ENCODE data around the gene TEAD4. TPM values are rescaled to one million over a fixed set of nuclear protein-coding genes. Genes with fewer than 3 reads are reported as not detected.

Gene TEAD4
- total RNA-seq, 1 experiment from 2014 or later = 127 TPM

DNA sequence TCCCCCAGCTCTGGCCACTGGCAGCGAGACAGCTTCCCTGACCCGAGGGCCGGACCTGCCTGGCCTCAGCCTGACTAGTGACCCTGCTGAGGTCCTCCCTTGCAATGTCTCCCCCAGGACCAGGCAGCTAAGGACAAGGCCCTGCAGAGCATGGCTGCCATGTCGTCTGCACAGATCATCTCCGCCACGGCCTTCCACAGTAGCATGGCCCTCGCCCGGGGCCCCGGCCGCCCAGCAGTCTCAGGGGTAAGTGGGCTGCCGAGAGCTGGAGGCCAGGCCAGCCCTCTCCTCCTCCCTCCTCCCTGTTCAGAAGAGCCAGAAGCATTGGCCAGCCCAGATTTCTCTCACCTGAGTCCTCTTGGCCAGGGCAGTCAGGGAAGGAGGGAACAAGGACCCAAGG, 58.1 kb downstream of the TEAD4 start:
- Histone ChIP-seq H3K79me2 (ENCODE audit: insufficient read depth, low read length) (no peaks in the 10 kb centered on the region), H3K23ac (ENCODE audit: insufficient read length, low read depth, low read length) (no peak overlapping the region), H3K79me1 (ENCODE audit: insufficient read depth, low read depth, low read length, poor library complexity, severe bottlenecking) (no peaks in the 10 kb centered on the region), H4K91ac (ENCODE audit: insufficient read length, low read depth, low read length) (no peak overlapping the region), H2BK5ac (ENCODE audit: insufficient read length, low read length) (no peak overlapping the region), H2BK15ac (ENCODE audit: low read depth, low read length) (no peak overlapping the region), H3K14ac (ENCODE audit: insufficient read depth, low read length) (no peak overlapping the region), H3K4me1 (ENCODE audit: insufficient read depth, low read length) (no peaks in the 10 kb centered on the region), H2AFZ (ENCODE audit: low read length) (no peak overlapping the region), H2AK5ac (ENCODE audit: insufficient read length, low read length) (no peak overlapping the region), H3K23me2 (ENCODE audit: insufficient read length, low read depth, low read length, poor library complexity, severe bottlenecking) (no peaks in the 10 kb centered on the region), H4K8ac (replicated peaks; ENCODE audit: insufficient read length, low read depth, low read length) (no peak overlapping the region), H2BK12ac (ENCODE audit: insufficient read length, low read depth, low read length) (no peak overlapping the region), H3K4ac (ENCODE audit: low read depth, low read length) (no peak overlapping the region), H4K5ac (ENCODE audit: insufficient read length, low read depth, low read length) (no peak overlapping the region), H2BK20ac (ENCODE audit: low read depth, low read length, poor library complexity, severe bottlenecking) (no peak overlapping the region), H3K27ac (ENCODE audit: insufficient read length, low read depth, low read length) (no peak overlapping the region), H4K20me1 (ENCODE audit: control insufficient read depth, insufficient read depth, insufficient read length) (no peaks in the 10 kb centered on the region), H3K27me3 (ENCODE audit: insufficient read depth, low read length) (no peaks in the 10 kb centered on the region), H3K9ac (ENCODE audit: extremely low read depth, insufficient read length, low read length) (no peak overlapping the region), H3K18ac (ENCODE audit: insufficient read length, low read depth, low read length) (no peak overlapping the region), H3K56ac (ENCODE audit: insufficient read length, low read depth, low read length) (no peak overlapping the region), H2BK120ac (ENCODE audit: low read depth, low read length, poor library complexity, severe bottlenecking) (no peak overlapping the region), H3T11ph (ENCODE audit: low read length) (no peak overlapping the region), H3K9me3 (ENCODE audit: control insufficient read depth, low read depth, low read length) (no peaks in the 10 kb centered on the region), H3K4me2 (ENCODE audit: insufficient read depth, insufficient read length, low read length) (no peak overlapping the region)
- TF ChIP-seq, protein P1, sequence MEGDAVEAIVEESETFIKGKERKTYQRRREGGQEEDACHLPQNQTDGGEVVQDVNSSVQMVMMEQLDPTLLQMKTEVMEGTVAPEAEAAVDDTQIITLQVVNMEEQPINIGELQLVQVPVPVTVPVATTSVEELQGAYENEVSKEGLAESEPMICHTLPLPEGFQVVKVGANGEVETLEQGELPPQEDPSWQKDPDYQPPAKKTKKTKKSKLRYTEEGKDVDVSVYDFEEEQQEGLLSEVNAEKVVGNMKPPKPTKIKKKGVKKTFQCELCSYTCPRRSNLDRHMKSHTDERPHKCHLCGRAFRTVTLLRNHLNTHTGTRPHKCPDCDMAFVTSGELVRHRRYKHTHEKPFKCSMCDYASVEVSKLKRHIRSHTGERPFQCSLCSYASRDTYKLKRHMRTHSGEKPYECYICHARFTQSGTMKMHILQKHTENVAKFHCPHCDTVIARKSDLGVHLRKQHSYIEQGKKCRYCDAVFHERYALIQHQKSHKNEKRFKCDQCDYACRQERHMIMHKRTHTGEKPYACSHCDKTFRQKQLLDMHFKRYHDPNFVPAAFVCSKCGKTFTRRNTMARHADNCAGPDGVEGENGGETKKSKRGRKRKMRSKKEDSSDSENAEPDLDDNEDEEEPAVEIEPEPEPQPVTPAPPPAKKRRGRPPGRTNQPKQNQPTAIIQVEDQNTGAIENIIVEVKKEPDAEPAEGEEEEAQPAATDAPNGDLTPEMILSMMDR (conservative IDR thresholded peaks at IDR 0.05) = no peak
- Mint-ChIP-seq H3K27me3 (ENCODE audit: low read depth) (no peaks in the 10 kb centered on the region), H3K9me3 (no peaks in the 10 kb centered on the region), H3K36me3 (ENCODE audit: insufficient read depth in 1 of 3, low read depth in 3 of 3) (peaks cover 36 to 82% (median 44%) of the 10 kb centered on the region in 3 experiments; a peak in 6 of 7 replicates), H3K4me3 (no peak overlapping the region), H3K27ac (no peak overlapping the region), H3K4me1 (0 out of 4 replicates have a peak, but pooled peaks cover 0 to 4% of the 10 kb centered on the region in 2 experiments)
- no peak for DNase-seq
- no CpG with 5 or more reads among the region's 11 CpGs for WGBS (ENCODE audit: extremely low coverage, insufficient read length, low lambda C conversion rate)
